Cardiac fibroblast (primary cell): ENCODE results near the gene UBE2L6.

Source experiments
- DNase-seq, 2 donors: peaks; one replicate each; pipeline versions ENCODE4 v3.0.0 to v3.0.0-alpha.2; 2010; ENCODE audit warnings: low read depth in 2 of 2
- H3K4me3 ChIP-seq, 2 donors: replicated peaks in 1 of 2; 1 replicate in 1 of 2; 2 replicates in 1 of 2; pipeline ENCODE4 v1.5.1; 2011; ENCODE audit warnings: low read depth in 2 of 2, low read length in 2 of 2, mild to moderate bottlenecking in 2 of 2, moderate library complexity in 1 of 2
- CTCF ChIP-seq: IDR thresholded peaks from one replicate; pipeline ENCODE4 v1.5.1; 2011; ENCODE audit warnings: low read depth, mild to moderate bottlenecking, low read length, inconsistent platforms

UBE2L6 gene

GRCh38 chr11:57571606-57572005 lies 4.1 kb upstream of the UBE2L6 start:
- no peak overlapping the region for H3K4me3 ChIP-seq
- no peak for TF ChIP-seq CTCF
- DNase-seq, result no peak

- peak; percentile 98 for TF ChIP-seq CTCF
- DNase-seq, result peak; percentile 82 to 83
- peak overlapping the region; percentile 88 to 92 for H3K4me3 ChIP-seq
These were observed 876 bp upstream of the UBE2L6 start for GRCh38 chr11:57568330-57568766.

GRCh38 chr11:57566905-57567514 lies 462 bp downstream of the UBE2L6 start:
- peak; percentile 13 to 15 for DNase-seq
- peak overlapping the region; percentile 88 to 92 for H3K4me3 ChIP-seq
- TF ChIP-seq CTCF, result no peak

DNA sequence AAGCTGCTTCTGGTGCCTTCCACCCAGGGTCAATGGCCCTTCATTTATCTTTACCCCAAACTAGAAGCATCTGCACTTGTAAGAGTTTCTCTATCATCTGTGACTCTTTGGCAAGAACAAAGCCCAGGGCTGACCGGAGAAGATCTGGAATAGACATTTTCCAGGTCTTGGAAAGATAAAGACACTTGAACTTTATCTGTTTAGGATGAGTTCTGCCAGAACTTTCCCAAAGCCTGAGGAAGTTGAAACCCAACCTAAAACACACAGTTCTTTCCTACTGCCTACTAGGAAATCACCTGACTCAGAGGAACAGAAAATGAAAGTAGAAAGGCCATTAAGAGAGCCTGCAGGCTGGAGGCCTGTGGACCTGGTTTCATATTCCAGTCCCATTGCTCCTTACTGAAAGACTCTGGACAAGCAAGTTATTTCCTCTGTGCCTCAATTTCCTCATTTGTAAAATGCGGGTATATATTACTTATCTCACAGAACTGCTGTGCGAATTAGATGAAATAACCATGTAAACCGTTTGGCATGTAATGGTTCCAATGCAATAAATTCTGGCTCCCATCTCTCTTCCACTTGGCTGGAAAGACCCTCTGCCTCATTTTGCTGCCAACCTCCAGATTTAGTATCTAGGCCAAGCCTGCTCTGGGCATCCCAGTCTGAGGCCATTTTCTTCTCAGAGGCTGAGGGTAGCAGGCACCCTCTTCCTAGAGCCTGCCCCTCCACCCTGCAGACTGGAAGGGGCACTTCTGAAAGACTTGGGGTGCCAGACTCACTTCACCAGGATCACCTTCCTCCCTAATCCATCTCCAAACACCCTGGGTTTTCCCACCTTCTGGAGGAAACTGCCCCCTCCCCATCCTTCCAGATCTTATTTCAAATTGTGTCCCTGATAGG lies 1.2 kb downstream of the UBE2L6 start:
- peak; percentile 48 to 60 for DNase-seq
- no peak for TF ChIP-seq CTCF
- H3K4me3 ChIP-seq, result peak overlapping the region; percentile 88 to 92

- no peak for DNase-seq
- TF ChIP-seq CTCF, result no peak
- H3K4me3 ChIP-seq, result no peak overlapping the region
These were observed 4.9 kb downstream of the UBE2L6 start for GRCh38 chr11:57562596-57562995.

DNA sequence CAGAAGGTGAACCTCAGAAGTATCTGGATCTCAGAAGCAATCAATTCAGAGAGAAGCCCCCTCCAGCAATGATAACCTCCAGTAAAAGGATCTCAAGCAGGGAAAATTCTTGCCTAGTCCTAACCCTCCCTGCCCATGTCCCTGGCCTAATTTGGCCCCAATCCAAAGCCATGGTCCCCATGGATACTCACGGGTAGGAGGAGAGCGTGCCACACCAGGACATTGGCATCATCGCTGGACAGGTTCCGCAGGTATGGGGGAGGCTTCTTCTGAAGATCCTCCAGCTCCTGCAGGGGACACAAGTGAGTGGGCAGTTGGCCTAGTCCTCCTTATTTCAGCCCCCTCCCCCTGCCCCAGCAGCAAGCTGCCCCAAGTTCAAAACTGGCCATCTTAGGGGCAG lies 7.3 kb downstream of the UBE2L6 start:
- H3K4me3 ChIP-seq, result no peak overlapping the region
- DNase-seq, result no peak
- TF ChIP-seq CTCF, result no peak
